Stimulated activated CD8-positive, alpha-beta memory T cell treated with anti-CD3 and anti-CD28 coated beads, Interleukin-4, amount 100 ng/mL, for 48 hours (primary cell): ENCODE measurements around the gene NRG3.

ENCODE experiments used
- DNase-seq: peaks from one replicate; pipeline ENCODE4 v3.0.0-alpha.2; 2020

NRG3 gene

GRCh38 chr10:82236084-82236731, 361.2 kb downstream of the NRG3 start:
- DNase-seq, result no peak

- DNase-seq, result no peak
Measured at GRCh38 chr10:82238291-82238690, 363.3 kb downstream of the NRG3 start.

GRCh38 chr10:82240408-82240807, 365.4 kb downstream of the NRG3 start:
- no peak for DNase-seq

- no peak for DNase-seq
Measured at GRCh38 chr10:82242778-82243177, 367.8 kb downstream of the NRG3 start.

GRCh38 chr10:82245157-82245556, 370.2 kb downstream of the NRG3 start:
- DNase-seq, result no peak

GRCh38 chr10:82245906-82246560, 371.0 kb downstream of the NRG3 start:
- DNase-seq, result no peak

GRCh38 chr10:82249141-82249540, 374.1 kb downstream of the NRG3 start:
- DNase-seq, result no peak

- DNase-seq, result no peak
Measured at GRCh38 chr10:82251222-82251906, 376.4 kb downstream of the NRG3 start.

GRCh38 chr10:82252081-82252480, 377.1 kb downstream of the NRG3 start:
- no peak for DNase-seq

- no peak for DNase-seq
Measured at GRCh38 chr10:82254237-82254636, 379.2 kb downstream of the NRG3 start.

- no peak for DNase-seq
Measured at GRCh38 chr10:82256275-82256674, 381.3 kb downstream of the NRG3 start.

- no peak for DNase-seq
Measured at GRCh38 chr10:82266438-82266837, 391.4 kb downstream of the NRG3 start.

GRCh38 chr10:82267014-82267413, 392.0 kb downstream of the NRG3 start:
- no peak for DNase-seq

- DNase-seq, result no peak
Measured at GRCh38 chr10:82267465-82267864, 392.5 kb downstream of the NRG3 start.

GRCh38 chr10:82267960-82268359, 393.0 kb downstream of the NRG3 start:
- DNase-seq, result no peak

GRCh38 chr10:82277591-82277990, 402.6 kb downstream of the NRG3 start:
- DNase-seq, result no peak

GRCh38 chr10:82278401-82279182, 403.6 kb downstream of the NRG3 start:
- DNase-seq, result no peak

GRCh38 chr10:82282782-82283456, 407.9 kb downstream of the NRG3 start:
- DNase-seq, result no peak

- DNase-seq, result no peak
Measured at GRCh38 chr10:82284180-82284579, 409.2 kb downstream of the NRG3 start.

GRCh38 chr10:82288461-82288881, 413.5 kb downstream of the NRG3 start:
- DNase-seq, result no peak

GRCh38 chr10:82289945-82290344, 415.0 kb downstream of the NRG3 start:
- no peak for DNase-seq

GRCh38 chr10:82294874-82295378, 419.9 kb downstream of the NRG3 start:
- no peak for DNase-seq

GRCh38 chr10:82308641-82309040, 433.6 kb downstream of the NRG3 start:
- DNase-seq, result no peak
